Activated T-cell treated with anti-CD3 and anti-CD28 coated beads for 4 hours (primary cell): ENCODE data around the gene DNAH14.
"Not testable (repeated sequence)": the region's sequence is repeated elsewhere in the genome, so short reads cannot be mapped to it uniquely, and the experiment has no call there.

ENCODE experiments used
- DNase-seq: peaks from one replicate; pipeline ENCODE4 v3.0.0-alpha.2; 2020

DNAH14 gene

DNA sequence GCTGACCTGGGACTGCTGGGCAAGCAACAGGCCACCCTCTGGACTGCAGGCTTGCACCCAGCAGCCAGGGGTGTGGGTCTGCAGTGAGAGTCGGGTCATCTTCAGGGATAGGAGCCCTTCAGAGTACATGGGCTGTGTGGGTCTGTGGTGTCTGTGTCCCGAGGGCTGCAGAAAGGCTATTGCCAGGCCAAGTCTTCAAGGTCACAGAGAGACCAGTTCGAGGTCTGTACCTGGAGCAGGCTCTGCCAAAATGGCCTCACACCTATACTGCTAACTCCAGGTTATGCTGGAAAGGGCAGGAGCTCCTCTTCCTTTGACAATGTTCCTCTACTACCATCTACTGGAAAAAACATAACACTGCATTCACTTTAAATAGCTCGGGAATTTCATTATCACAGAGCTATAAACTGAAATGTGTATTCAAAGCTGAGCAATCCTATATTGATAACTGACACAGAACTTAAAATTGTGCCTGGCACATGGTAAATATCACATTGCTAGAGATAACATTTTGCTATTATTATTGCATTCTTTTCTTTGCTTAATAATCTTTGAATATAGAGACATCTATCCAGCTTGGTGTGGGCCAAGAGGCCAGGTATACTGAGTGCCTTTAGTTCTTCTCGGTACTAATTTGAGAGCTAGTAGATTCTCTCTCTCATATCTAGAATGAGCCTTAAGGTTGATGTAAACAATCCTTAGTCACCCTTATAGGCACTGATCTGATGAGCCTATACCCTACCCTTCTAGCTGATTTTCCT lies 6.9 kb upstream of the DNAH14 start:
- no peak for DNase-seq

DNA sequence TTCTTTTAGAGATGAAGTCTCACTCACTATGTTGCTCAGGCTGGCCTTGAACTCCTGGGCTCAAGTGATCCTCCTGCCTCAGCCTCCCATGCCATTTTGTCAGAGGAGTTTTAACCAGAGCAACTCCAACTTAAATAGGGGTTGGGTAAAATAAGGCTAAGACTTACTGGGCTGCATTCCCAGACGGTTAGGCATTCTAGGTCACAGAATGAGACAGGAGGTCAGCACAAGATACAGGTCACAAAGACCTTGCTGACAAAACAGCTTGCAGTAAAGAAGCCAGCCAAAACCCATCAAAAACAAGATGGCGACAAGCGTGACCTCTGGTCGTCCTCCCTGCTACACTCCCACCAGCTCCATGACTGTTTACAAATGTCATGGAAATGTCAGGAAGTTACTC lies 5.7 kb upstream of the DNAH14 start:
- no peak for DNase-seq

- DNase-seq, result not testable (repeated sequence)
These were observed 1.8 kb upstream of the DNAH14 start for GRCh38 chr1:224927631-224928030.

DNA sequence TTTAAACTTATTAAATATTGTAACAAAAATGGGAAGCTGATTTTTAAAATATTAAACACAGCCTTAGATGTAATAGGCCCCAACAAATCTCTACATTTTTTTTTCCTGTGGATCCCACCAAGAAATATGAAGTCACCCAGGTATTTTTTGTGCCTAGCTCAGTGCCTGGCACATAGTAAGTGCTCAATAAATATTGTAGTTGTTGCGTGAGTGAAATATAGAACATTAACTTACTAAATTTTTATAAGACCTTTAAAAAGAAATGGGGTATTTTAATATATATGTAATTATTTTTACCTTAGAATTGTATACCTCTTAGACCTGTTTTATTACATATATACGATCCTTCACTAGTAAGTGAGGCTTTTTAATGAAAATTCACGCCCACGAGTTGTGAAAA lies 569 bp upstream of the DNAH14 start:
- DNase-seq, result no peak

GRCh38 chr1:224931605-224932004 lies 2.1 kb downstream of the DNAH14 start:
- no peak for DNase-seq

DNA sequence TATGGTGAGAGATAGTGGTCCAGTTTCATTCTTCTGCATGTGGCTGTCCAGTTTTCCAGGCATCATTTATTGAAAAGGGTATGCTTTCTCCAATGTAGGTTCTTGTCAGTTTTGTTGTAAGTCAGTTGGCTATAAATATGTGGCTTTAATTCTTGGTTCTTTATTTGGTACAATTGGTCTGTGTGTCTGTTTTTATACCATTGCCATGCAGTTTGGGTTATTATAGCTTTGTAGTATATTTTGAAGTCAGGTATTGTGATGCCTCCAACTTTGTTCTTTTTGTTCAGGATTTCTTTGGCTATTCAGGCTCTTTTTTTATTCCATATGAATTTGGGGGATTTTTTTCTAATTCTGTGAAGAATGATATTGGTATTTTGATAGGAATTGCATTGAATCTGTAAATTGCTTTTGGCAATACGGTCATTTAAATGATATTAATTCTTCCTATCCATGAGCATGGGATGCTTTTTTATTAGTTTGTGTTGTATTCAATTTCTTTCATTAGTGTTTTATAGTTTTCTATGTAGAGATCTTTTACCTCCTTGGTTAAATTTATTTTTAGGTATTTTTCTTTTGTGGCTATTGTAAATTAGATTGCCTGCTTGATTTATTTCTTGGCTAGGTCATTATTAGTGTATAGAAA lies 3.3 kb downstream of the DNAH14 start:
- DNase-seq, result no peak

DNA sequence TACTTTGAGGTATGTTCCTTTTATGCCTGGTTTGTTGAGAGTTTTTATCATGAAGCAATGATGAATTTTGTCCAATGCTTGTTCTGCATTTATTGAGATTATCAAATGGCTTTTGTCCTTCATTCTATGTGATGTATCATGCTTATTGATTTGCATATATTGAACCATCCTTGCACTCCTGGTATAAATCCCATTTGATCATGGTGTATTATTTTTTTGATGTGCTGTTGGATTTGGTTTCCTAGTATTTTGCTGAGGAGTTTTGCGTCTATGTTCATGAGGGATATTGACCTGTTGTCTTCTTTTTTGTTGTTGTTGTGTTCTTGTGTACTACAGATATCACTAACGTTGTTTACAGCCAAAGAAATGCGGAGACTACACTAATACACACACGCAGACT lies 4.1 kb downstream of the DNAH14 start:
- no peak for DNase-seq

DNA sequence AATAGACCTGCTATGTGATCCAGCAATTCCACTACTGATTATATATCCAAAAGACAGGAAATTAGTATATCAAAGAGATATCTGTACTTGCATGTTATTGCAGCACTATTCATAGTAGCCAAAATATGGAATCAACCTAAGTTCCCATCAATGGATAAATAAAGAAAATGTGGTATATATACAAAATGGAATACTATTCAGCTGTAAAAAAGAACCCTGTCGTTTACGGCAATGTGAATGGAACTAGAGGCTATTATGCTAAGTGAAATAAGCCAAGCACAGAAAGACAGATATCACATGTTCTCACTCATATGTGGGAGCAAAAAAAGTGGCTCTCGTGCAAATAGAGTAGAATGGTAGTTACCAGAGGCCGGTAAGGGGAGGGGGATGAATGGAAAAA lies 9.2 kb downstream of the DNAH14 start:
- DNase-seq, result no peak

- no peak for DNase-seq
These were observed 10.5 kb downstream of the DNAH14 start for GRCh38 chr1:224939844-224940425.

- not testable (repeated sequence) for DNase-seq
These were observed 11.3 kb downstream of the DNAH14 start for GRCh38 chr1:224940735-224941134.

DNA sequence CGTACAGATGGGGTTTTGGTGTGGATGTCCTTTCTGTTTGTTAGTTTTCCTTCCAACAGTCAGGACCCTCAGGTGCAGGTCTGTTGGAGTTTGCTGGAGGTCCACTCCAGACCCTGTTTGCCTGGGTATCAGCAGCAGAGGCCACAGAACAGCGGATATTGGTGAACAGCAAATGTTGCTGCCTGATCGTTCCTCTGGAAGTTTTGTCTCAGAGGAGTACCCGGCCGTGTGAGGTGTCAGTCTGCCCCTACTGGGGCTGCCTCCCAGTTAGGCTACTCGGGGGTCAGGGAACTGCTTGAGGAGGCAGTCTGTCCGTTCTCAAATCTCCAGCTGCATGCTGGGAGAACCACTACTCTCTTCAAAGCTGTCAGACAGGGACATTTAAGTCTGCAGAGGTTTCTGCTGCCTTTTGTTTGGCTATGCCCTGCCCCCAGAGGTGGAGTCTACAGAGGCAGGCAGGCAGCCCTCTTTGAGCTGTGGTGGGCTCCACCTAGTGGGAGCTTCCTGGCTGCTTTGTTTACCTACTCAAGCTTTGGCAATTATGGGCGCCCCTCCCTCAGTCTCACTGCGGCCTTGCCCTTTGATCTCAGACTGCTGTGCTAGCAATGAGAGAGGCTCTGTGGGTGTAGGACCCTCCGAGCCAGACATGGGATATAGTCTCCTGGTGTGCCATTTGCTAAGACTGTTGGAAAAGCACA lies 16.3 kb downstream of the DNAH14 start:
- DNase-seq, result not testable (repeated sequence)

- not testable (repeated sequence) for DNase-seq
These were observed 16.8 kb downstream of the DNAH14 start for GRCh38 chr1:224946349-224946691.

DNA sequence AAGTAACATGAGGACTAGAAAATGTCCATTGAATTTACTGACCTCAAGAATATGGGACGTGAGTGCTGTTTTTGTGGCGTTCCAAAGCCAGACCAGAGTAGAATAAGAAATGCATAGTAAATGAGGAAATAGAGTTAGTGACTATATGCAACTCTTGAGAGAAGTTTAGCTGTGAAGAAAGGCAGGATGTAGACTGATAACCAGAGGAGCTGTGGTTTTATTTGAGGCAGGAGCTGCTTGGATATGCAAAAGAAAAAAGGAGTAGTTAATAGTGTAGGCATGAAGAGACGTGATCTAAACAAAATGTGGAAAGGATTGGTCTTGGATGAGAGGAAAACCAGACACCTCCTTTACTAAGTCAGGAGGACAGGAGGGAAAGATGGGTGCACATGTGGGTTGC lies 28.2 kb downstream of the DNAH14 start:
- DNase-seq, result no peak

- DNase-seq, result no peak
These were observed 29.0 kb downstream of the DNAH14 start for GRCh38 chr1:224958490-224958889.

DNA sequence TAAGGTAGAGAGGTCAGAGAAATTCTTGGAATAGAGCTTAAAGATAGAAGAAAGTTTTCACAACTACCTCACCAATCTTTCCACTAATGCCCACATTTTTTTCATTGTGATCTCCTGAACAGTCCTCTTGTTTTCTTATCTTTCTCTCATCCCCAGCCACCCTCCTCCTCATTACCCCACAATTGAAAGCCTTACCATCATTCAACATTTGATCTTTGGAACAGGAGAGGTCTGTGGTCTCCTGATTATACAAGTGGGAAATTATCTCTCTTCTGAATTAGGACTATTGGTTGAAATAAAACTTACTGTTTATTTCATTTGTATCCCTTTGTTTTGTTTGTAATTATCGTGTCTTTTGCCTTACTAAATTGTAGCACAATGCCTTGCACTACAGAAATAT lies 29.6 kb downstream of the DNAH14 start:
- DNase-seq, result no peak

DNA sequence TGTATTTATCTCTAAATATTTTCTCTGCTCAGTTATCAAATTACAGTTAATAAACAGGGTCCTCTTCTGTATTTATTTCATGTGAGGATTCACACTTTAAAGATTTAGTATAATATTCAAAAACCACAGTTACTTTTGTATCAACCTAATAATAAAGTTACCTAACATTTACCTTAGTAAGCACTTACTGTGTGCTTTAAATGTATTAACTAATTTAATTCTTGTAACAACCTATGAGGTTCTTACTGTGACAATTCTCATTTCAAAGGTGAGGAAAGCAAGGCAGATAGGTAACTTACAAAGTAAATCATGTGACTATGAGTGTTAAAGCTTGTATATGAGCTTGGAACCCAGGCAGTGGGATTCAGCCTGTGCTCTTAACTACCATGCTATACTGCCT lies 30.2 kb downstream of the DNAH14 start:
- no peak for DNase-seq

GRCh38 chr1:224980181-224980580 lies 50.7 kb downstream of the DNAH14 start:
- no peak for DNase-seq

GRCh38 chr1:224981922-224982354 lies 52.5 kb downstream of the DNAH14 start:
- DNase-seq, result not testable (repeated sequence)

GRCh38 chr1:224988042-224988441 lies 58.6 kb downstream of the DNAH14 start:
- no peak for DNase-seq

DNA sequence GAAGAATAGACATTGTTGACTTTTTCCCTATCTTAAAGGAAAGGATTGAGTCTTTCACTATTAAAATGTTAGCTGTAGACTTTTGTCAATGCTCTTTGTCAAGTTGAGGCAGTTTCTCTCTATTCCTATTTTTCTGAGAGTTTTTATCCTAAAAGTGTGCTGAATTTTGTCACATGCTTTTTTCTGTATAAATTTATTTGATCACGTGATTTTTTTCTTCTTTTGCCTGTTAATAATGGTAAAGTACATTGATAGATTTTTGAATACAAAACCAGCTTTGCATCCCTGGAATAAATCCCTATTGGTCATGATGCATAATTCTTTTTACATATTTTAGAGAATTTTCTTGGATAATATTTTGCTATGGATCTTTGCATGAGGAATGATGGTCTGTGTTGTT lies 60.1 kb downstream of the DNAH14 start:
- DNase-seq, result no peak

DNA sequence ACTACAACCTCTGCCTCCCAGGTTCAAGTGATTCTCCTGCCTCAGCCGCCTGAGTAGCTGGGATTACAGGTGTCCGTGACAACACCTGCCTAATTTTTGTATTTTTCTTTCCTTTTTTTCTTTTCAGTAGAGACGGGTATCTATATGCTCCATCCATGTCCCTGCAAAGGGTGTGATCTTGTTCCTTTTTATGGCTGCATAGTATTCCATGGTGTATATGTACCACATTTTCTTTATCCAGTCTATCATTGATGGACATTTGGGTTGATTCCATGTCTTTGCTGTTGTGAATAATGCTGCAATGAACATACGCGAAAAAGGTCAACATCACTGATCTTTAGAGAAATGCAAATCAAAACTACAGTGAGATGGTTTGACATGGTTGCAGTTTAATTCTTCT lies 62.1 kb downstream of the DNAH14 start:
- not testable (repeated sequence) for DNase-seq

DNA sequence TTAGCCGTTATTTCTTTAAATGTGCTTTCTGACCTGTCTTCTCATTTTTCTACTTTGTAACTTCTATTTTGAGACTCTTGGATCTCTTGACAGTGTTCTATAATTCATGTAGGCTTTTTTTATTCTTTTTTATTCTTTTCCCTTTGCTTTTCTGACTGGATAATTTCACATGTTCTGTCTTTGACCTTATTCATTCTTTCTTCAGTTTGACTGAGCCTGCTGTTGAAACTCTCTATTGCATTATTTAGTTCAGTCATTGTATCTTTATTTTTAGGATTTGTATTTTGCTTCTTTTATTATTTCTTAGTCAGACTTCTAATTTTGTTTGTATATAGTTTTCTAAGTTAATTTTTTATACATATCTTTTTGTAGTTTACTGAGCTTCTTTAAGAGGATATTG lies 66.1 kb downstream of the DNAH14 start:
- no peak for DNase-seq

- DNase-seq, result no peak
These were observed 66.8 kb downstream of the DNAH14 start for GRCh38 chr1:224996266-224996665.

DNA sequence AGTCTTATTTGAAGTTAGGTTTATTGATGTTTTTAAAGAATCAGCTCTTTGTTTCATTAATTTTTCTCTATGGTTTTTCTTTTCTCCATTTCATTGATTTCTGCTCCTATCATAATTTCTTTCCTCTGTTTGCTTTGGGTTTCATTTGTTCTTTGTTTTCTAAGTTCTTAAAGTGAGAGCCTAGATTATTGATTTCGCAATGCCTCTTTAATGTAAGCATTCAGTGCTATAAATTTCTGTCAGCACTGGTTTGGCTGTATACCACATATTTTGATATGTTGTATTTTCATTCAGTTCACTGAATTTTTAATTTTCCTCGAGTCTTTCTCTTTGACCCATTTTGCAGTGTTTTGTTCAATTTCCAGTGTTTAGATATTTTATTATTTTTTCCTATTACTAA lies 68.7 kb downstream of the DNAH14 start:
- no peak for DNase-seq
